Neuronal stem cell (in vitro differentiated cells): ENCODE data around the gene FRMD5.

Experiments
- DNase-seq: peaks from one replicate; pipeline ENCODE4 v3.0.0-alpha.2; 2013; ENCODE audit warnings: low spot score
- H2AFZ ChIP-seq: one replicate; pipeline ENCODE4 v1.6.1; 2013; ENCODE audit warnings: mild to moderate bottlenecking, low read length, inconsistent platforms
- H2AK5ac ChIP-seq: 2 replicates; pipeline ENCODE4 v1.6.1; 2013; ENCODE audit warnings: low read depth, mild to moderate bottlenecking, inconsistent platforms, low read length, moderate library complexity, mixed read lengths
- H2BK120ac ChIP-seq: 2 replicates; pipeline ENCODE4 v1.6.1; 2013; ENCODE audit warnings: low read depth, mild to moderate bottlenecking, inconsistent platforms, low read length, moderate library complexity, mixed read lengths
- H2BK12ac ChIP-seq: one replicate; pipeline ENCODE4 v1.6.1; 2013; ENCODE audit warnings: low read length, inconsistent platforms
- H2BK15ac ChIP-seq: 2 replicates; pipeline ENCODE4 v1.6.1; 2013; ENCODE audit warnings: mild to moderate bottlenecking, low read length, inconsistent platforms, mixed read lengths
- H2BK5ac ChIP-seq: one replicate; pipeline ENCODE4 v1.6.1; 2013; ENCODE audit warnings: inconsistent platforms, mild to moderate bottlenecking, low read length, moderate library complexity
- H3K14ac ChIP-seq: one replicate; pipeline ENCODE4 v1.6.1; 2013; ENCODE audit warnings: low read length, inconsistent platforms
- H3K18ac ChIP-seq: 2 replicates; pipeline ENCODE4 v1.6.1; 2013; ENCODE audit warnings: low read length, inconsistent platforms
- H3K23ac ChIP-seq: 2 replicates; pipeline ENCODE4 v1.6.1; 2013; ENCODE audit warnings: low read depth, mild to moderate bottlenecking, mixed read lengths, low read length, inconsistent platforms; ENCODE audit not compliant: poor library complexity
- H3K27ac ChIP-seq: replicated peaks from 3 replicates; pipeline ENCODE4 v1.5.1; 2013; ENCODE audit warnings: low read length, inconsistent platforms
- H3K27me3 ChIP-seq, 3 experiments: 2 replicates each; pipeline ENCODE4 v1.6.1; 2013; ENCODE audit warnings: low read length in 3 of 3, mild to moderate bottlenecking in 2 of 3, inconsistent platforms in 1 of 3, low read depth in 1 of 3, mixed read lengths in 1 of 3, moderate library complexity in 1 of 3; ENCODE audit not compliant: control insufficient read depth in 3 of 3, insufficient read depth in 3 of 3
- H3K36me3 ChIP-seq, 2 donors: replicated peaks in 1 of 2; 2 replicates each; pipeline ENCODE4 v1.6.1; 2013; ENCODE audit warnings: low read length in 2 of 2; ENCODE audit not compliant: control insufficient read depth in 2 of 2, insufficient read depth in 2 of 2
- H3K4ac ChIP-seq: 2 replicates; pipeline ENCODE4 v1.6.1; 2013; ENCODE audit warnings: inconsistent platforms, mild to moderate bottlenecking, low read length, moderate library complexity
- H3K4me1 ChIP-seq, 2 donors: 1 replicate in 1 of 2; 2 replicates in 1 of 2; pipeline ENCODE4 v1.6.1; 2013; ENCODE audit warnings: low read length in 2 of 2, low read depth in 1 of 2; ENCODE audit not compliant: control insufficient read depth in 2 of 2, insufficient read depth in 1 of 2
- H3K4me2 ChIP-seq: one replicate; pipeline ENCODE4 v1.6.1; 2013; ENCODE audit warnings: mild to moderate bottlenecking, low read length, inconsistent platforms; ENCODE audit not compliant: insufficient read depth, poor library complexity, severe bottlenecking
- H3K4me3 ChIP-seq, 2 donors: 2 replicates each; pipeline ENCODE4 v1.5.1; 2013; ENCODE audit warnings: low read length in 2 of 2, mild to moderate bottlenecking in 2 of 2, inconsistent platforms in 1 of 2, moderate library complexity in 1 of 2
- H3K79me1 ChIP-seq: one replicate; pipeline ENCODE4 v1.6.1; 2013; ENCODE audit warnings: low read depth, mild to moderate bottlenecking, inconsistent platforms, low read length, moderate library complexity
- H3K9ac ChIP-seq: one replicate; pipeline ENCODE4 v1.6.1; 2013; ENCODE audit warnings: mild to moderate bottlenecking, low read depth, low read length, inconsistent platforms; ENCODE audit not compliant: poor library complexity
- H3K9me3 ChIP-seq, 2 donors: replicated peaks in 1 of 2; 2 replicates each; pipeline versions ENCODE3 to v1.6.1; 2013; ENCODE audit warnings: low read length in 2 of 2, mild to moderate bottlenecking in 2 of 2, inconsistent platforms in 1 of 2, low read depth in 1 of 2, mixed read lengths in 1 of 2, moderate library complexity in 1 of 2; ENCODE audit not compliant: control insufficient read depth in 2 of 2, insufficient read depth in 1 of 2
- H4K8ac ChIP-seq: one replicate; pipeline ENCODE4 v1.6.1; 2013; ENCODE audit warnings: low read depth, mild to moderate bottlenecking, inconsistent platforms, low read length, moderate library complexity
- H4K91ac ChIP-seq: one replicate; pipeline ENCODE4 v1.6.1; 2013; ENCODE audit warnings: low read length, low read depth, mild to moderate bottlenecking, inconsistent platforms; ENCODE audit not compliant: poor library complexity
- WGBS, 2 donors: extraction: QIAGEN DNeasy Blood & Tissue Kit; methylation state at CpG; one replicate each; pipeline ENCODE4 v1.1.7; 2013; ENCODE audit warnings: missing lambda C conversion rate in 2 of 2, mixed read lengths in 1 of 2; ENCODE audit not compliant: insufficient read length in 2 of 2, insufficient replicate concordance in 1 of 2; ENCODE audit errors: extremely low coverage in 2 of 2; 5-methylcytosine and 5-hydroxymethylcytosine counted together

The FRMD5 gene

GRCh38 chr15:43975770-43976169 is 219.3 kb downstream of the FRMD5 start:
- Histone ChIP-seq H3K36me3 (no peaks in the 10 kb centered on the region), H2BK120ac (no peak overlapping the region)

GRCh38 chr15:43975326-43975725 is 219.7 kb downstream of the FRMD5 start:
- Histone ChIP-seq H2BK15ac (no peak overlapping the region), H3K18ac (no peak overlapping the region), H3K9ac (no peak overlapping the region), H2AFZ (no peak overlapping the region), H3K4me3 (no peak overlapping the region), H3K79me1 (no peaks in the 10 kb centered on the region), H3K36me3 (no peaks in the 10 kb centered on the region), H4K8ac (no peak overlapping the region), H3K4me2 (no peak overlapping the region), H3K27ac (no peak overlapping the region), H3K9me3 (peaks cover 3% of the 10 kb centered on the region in 2 donors), H3K4me1 (peaks cover 2 to 3% of the 10 kb centered on the region in 2 donors), H3K14ac (no peak overlapping the region), H3K23ac (no peak overlapping the region), H4K91ac (no peak overlapping the region), H2BK120ac (no peak overlapping the region), H2BK5ac (no peak overlapping the region), H3K4ac (no peak overlapping the region), H3K27me3 (no peaks in the 10 kb centered on the region), H2AK5ac (no peak overlapping the region), H2BK12ac (no peak overlapping the region)
- DNase-seq: no peak
- WGBS, 2 donors: no CpG with 5 or more reads among the region's 4 CpGs

More at GRCh38 chr15:43975770-43976169, 219.3 kb downstream of the FRMD5 start:
- no peak overlapping the region for H3K14ac ChIP-seq
- no peak overlapping the region for H3K4ac ChIP-seq
- H3K9me3 ChIP-seq: peaks cover 3% of the 10 kb centered on the region in 2 donors
- H2AK5ac ChIP-seq: no peak overlapping the region
- no peak overlapping the region for H2BK12ac ChIP-seq
- no CpG with 5 or more reads among the region's 1 CpG for WGBS, 2 donors
- no peak overlapping the region for H2AFZ ChIP-seq
- no peak for DNase-seq
- no peak overlapping the region for H2BK5ac ChIP-seq
- H3K9ac ChIP-seq: no peak overlapping the region
- no peak overlapping the region for H4K8ac ChIP-seq
- no peak overlapping the region for H3K4me3 ChIP-seq
- no peak overlapping the region for H4K91ac ChIP-seq
- H2BK15ac ChIP-seq: no peak overlapping the region
- no peak overlapping the region for H3K4me2 ChIP-seq
- H3K4me1 ChIP-seq: peaks cover 2 to 3% of the 10 kb centered on the region in 2 donors
- no peak overlapping the region for H3K23ac ChIP-seq
- H3K27me3 ChIP-seq: no peaks in the 10 kb centered on the region
- H3K79me1 ChIP-seq: no peaks in the 10 kb centered on the region
- H3K27ac ChIP-seq: no peak overlapping the region
- no peak overlapping the region for H3K18ac ChIP-seq

DNA sequence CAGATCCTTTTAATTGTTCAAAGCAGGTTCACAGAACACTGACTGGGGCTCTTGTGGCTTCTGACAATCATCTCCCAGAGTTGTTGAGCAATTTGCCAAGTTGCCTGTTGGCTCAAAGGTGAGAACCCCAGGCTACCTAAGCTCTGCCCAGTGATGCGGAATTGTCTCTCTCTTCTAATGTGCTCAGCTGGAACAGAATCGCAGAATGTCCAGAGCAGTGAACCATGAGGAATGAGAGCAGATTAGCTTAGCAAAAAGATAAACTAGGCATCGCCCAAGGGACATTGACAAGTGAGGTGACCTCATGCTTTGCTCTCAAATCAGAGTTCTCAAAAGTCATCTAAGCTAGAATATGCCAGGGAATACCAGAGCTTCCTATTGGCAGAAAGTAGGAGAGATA is 220.2 kb downstream of the FRMD5 start:
- Histone ChIP-seq H3K4me3 (no peak overlapping the region), H3K4me2 (no peak overlapping the region), H4K8ac (no peak overlapping the region), H3K9me3 (peaks cover 3% of the 10 kb centered on the region in 2 donors), H2BK15ac (no peak overlapping the region), H2BK120ac (no peak overlapping the region), H2AFZ (no peak overlapping the region), H4K91ac (no peak overlapping the region), H3K18ac (no peak overlapping the region), H3K14ac (no peak overlapping the region), H3K23ac (no peak overlapping the region), H2BK5ac (no peak overlapping the region), H3K79me1 (no peaks in the 10 kb centered on the region), H2BK12ac (no peak overlapping the region), H2AK5ac (no peak overlapping the region), H3K27ac (peak overlapping the region; percentile 10), H3K4ac (no peak overlapping the region), H3K27me3 (no peaks in the 10 kb centered on the region), H3K4me1 (peaks cover 2 to 3% of the 10 kb centered on the region in 2 donors), H3K36me3 (no peaks in the 10 kb centered on the region), H3K9ac (no peak overlapping the region)
- DNase-seq: peak; percentile 69
- WGBS, 2 donors: no CpG with 5 or more reads among the region's 3 CpGs

GRCh38 chr15:43969802-43970375 is 225.2 kb downstream of the FRMD5 start:
- WGBS, 2 donors: no CpG with 5 or more reads among the region's 1 CpG
- H3K27me3 ChIP-seq: no peaks in the 10 kb centered on the region
- H3K23ac ChIP-seq: no peak overlapping the region
- no peak overlapping the region for H2BK12ac ChIP-seq
- peak overlapping the region; percentile 43 for H2AFZ ChIP-seq
- no peaks in the 10 kb centered on the region for H3K36me3 ChIP-seq
- H4K8ac ChIP-seq: no peak overlapping the region
- H3K9ac ChIP-seq: no peak overlapping the region
- no peak overlapping the region for H3K14ac ChIP-seq
- no peak overlapping the region for H2AK5ac ChIP-seq
- H3K9me3 ChIP-seq: no peaks in the 10 kb centered on the region
- no peak overlapping the region for H3K4me3 ChIP-seq
- no peak overlapping the region for H2BK5ac ChIP-seq
- no peak overlapping the region for H2BK15ac ChIP-seq
- no peak overlapping the region for H3K4ac ChIP-seq
- H3K4me1 ChIP-seq: peaks cover under 1 to 3% of the 10 kb centered on the region in 2 donors
- DNase-seq: no peak
- no peaks in the 10 kb centered on the region for H3K79me1 ChIP-seq
- H3K4me2 ChIP-seq: no peak overlapping the region
- H3K18ac ChIP-seq: no peak overlapping the region
- no peak overlapping the region for H4K91ac ChIP-seq
- H2BK120ac ChIP-seq: no peak overlapping the region
- no peak overlapping the region for H3K27ac ChIP-seq
